Right lung (tissue), 5 donors: Measurements from ENCODE around the gene ITSN1. TPM values are rescaled to one million over a fixed set of nuclear protein-coding genes. Genes with fewer than 3 reads are reported as not detected.
"Not testable (repeated sequence)": the region's sequence is repeated elsewhere in the genome, so short reads cannot be mapped to it uniquely, and the experiment has no call there.

ENCODE experiments used
- DNase-seq, 2 donors: peaks; one replicate each; pipeline ENCODE4 v3.0.0-alpha.2; 2013
- polyA plus RNA-seq, 5 donors: library from polyadenylated mRNA; unstranded; fragments of 120-200 nt; gene quantifications; one replicate each; pipeline versions ENCODE4 v1.2.1 to v1.2.3, GENCODE V29; 2013; ENCODE audit warnings: inconsistent platforms in 1 of 5, low replicate concordance in 1 of 5; ENCODE audit not compliant: insufficient read length in 5 of 5, insufficient read depth in 1 of 5

The ITSN1 gene
- polyA plus RNA-seq, 5 donors = 39.1 to 57.2 (median 48.7) TPM

GRCh38 chr21:33926248-33926647, 283.9 kb downstream of the ITSN1 start:
- DNase-seq = not testable (repeated sequence)

GRCh38 chr21:33931052-33931798, 288.9 kb downstream of the ITSN1 start:
- DNase-seq = not testable (repeated sequence)

- no peak for DNase-seq
These were observed 289.6 kb downstream of the ITSN1 start for GRCh38 chr21:33931799-33932390.

GRCh38 chr21:33932731-33933130, 290.4 kb downstream of the ITSN1 start:
- no peak for DNase-seq

- no peak for DNase-seq
These were observed 294.2 kb downstream of the ITSN1 start for GRCh38 chr21:33936301-33937038.

GRCh38 chr21:33937146-33937545, 294.8 kb downstream of the ITSN1 start:
- DNase-seq = no peak

GRCh38 chr21:33937931-33938339, 295.6 kb downstream of the ITSN1 start:
- DNase-seq = no peak

- no peak for DNase-seq
These were observed 296.1 kb downstream of the ITSN1 start for GRCh38 chr21:33938381-33938780.

- DNase-seq = no peak
These were observed 296.9 kb downstream of the ITSN1 start for GRCh38 chr21:33939226-33939625.

- no peak for DNase-seq
These were observed 298.0 kb downstream of the ITSN1 start for GRCh38 chr21:33940164-33940880.

- no peak for DNase-seq
These were observed 298.6 kb downstream of the ITSN1 start for GRCh38 chr21:33940881-33941245.

- DNase-seq = no peak
These were observed 300.1 kb downstream of the ITSN1 start for GRCh38 chr21:33942426-33942825.

- no peak for DNase-seq
These were observed 301.0 kb downstream of the ITSN1 start for GRCh38 chr21:33943293-33943692.

- no peak for DNase-seq
These were observed 302.0 kb downstream of the ITSN1 start for GRCh38 chr21:33944185-33944763.

- no peak for DNase-seq
These were observed 303.5 kb downstream of the ITSN1 start for GRCh38 chr21:33945652-33946270.

GRCh38 chr21:33947451-33948095, 305.3 kb downstream of the ITSN1 start:
- no peak for DNase-seq

- DNase-seq = no peak
These were observed 306.0 kb downstream of the ITSN1 start for GRCh38 chr21:33948096-33948950.

- DNase-seq = no peak
These were observed 306.7 kb downstream of the ITSN1 start for GRCh38 chr21:33948951-33949444.
